ENCODE data around the gene AXIN2.

The AXIN2 gene

DNA sequence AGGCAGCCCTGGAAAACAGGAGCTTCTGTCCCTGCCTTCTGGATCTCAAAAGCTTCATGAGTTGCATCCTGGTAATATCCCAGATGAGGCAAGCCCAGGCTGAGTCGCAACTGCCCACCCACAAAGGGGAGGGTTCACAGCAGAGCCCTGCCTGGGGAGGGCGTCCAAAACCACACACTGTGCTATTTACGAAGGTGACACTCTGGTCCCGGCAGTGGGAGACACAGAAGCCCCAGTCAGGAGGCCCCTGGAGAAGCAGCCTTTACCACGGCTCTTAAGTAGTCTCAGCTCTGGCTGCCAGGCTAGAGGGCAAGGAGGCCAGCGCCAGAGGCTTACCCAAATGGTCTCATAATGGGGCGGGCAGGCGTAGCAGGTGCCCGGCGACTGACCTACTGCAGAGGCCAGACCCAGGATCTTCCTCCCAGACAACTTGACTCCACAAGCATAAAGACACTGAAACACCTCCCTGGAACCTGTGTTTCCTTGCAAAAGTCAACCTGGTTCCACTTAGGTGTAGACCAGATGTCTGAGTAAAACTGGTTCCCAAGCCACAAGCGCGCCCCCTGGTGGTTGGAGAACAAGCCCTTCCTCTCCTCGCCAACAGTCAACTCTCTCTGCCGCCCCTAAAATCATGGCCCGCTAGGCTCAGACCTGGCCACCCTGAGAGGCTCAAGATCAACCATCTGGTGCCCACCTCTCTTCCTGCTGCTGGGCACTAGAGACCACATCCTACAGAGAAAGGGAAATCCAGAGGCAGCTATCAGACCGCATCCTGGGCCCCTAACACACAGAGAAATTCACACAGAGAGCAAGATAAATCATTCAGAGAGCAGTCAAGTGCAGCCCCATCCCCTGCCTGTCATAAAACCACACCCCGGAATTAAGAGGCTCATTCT lies 5.2 kb downstream of the AXIN2 start:
- FAIRE-seq: peak; percentile 57
- DNase-seq (ENCODE audit: extremely low spot score, insufficient read length, low read depth): peak; percentile 43

DNA sequence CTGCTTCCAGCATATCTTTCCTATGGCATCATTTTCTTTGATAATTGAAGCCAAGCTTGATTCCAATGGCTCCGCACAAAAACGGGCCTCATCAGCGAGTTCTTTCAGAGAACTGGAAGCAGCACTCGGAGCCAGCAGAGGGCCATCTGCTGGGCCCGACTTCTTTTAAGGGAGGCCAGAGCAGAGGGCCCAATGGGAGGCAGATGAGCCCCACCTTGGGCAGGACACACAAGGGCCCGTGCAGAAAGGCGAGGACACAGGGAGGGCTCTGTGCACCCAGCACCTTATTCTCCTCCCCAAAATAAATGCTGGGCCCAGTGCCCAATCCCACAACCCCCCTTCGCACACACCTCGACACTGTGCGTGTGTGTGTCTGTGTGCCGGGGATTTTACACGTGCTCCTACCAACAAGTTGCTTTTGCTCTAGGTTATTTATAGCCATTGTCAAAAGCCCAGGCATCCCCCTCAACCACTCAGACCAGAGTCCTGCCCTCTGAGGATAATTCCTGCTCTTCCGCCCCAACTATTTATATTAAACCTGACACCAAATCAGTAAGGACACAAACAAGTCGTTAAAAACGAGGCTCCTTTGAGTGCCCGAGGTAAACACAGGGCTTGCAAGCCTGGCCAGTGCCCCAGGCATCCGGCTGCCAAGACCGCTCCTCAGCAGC lies 6.8 kb downstream of the AXIN2 start:
- DNase-seq (ENCODE audit: extremely low spot score, insufficient read length, low read depth) (no peak), FAIRE-seq (no peak)

DNA sequence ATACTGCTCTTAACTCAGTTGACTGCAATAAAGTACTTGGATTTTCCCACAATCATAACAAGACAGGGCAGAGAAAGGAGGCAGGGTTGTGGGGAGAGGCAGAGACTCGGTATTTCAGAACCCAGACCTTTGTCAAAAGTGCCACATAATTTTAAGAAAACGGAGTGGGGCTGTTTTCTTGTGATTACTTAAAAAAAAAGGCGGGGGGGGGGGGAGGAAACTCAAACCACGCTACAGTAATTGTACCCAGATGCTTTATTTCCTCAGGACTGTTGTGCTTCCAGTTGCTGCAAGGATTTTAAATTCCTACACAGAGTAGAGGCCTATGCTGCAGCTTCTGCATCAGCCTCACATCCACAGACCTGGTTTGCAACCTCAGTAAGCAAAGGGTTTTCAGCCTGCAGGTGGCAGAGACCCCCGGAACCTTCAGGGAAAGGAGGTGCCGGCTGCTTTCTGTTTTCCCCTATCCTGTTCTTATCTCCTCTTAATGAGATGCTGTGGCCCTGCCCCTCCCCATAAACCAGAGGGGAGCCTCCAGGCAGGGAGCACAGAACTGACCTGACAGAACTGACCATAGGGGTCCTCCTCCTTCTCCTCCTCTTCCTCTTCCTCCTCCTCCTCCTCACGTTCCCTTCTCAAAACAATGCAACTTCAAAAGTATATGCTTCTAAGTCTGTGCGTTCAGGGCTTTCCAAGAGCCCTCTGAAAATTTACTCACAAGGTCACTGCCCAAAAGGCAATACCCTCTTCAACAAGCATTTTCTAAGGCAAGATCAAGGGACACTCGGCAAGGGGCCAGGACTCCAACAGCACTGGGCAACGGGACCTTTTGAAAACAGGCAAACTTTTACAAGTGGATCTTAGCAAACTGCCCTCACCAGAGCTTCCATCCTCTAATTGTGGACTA lies 7.5 kb downstream of the AXIN2 start:
- DNase-seq (ENCODE audit: extremely low spot score, insufficient read length, low read depth) (no peak), FAIRE-seq (no peak)

GRCh38 chr17:65553009-65553645 lies 8.3 kb downstream of the AXIN2 start:
- DNase-seq (ENCODE audit: extremely low spot score, insufficient read length, low read depth) (no peak), FAIRE-seq (no peak)

DNA sequence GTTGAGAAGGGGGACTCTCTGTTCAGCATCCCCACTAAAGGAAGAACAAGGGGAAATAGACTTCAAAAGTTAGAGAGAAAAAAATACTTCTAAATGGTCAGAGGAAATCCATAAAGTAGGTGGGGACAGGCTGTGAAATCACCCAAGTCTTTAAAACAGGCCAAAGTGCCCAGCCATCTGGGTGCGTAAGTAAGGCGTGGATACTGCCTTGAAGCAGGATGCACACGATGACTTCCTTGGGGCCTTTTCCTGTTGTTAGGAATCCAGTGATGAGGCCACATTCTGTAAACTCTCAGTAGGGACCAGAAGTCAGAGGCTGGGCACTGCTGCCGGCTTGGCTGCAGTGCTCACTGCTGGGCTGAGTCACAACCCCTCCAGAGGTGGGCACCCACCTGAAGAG lies 9.2 kb downstream of the AXIN2 start:
- FAIRE-seq: no peak

GRCh38 chr17:65551267-65552040 lies 10.0 kb downstream of the AXIN2 start:
- FAIRE-seq (no peak), DNase-seq (ENCODE audit: extremely low spot score, insufficient read length, low read depth) (no peak)

More for the DNA sequence above, 9.2 kb downstream of the AXIN2 start:
- DNase-seq (ENCODE audit: extremely low spot score, insufficient read length, low read depth): no peak

- DNase-seq (ENCODE audit: extremely low spot score, insufficient read length, low read depth): no peak
- FAIRE-seq: no peak
Measured at GRCh38 chr17:65550758-65551157, 10.7 kb downstream of the AXIN2 start.

DNA sequence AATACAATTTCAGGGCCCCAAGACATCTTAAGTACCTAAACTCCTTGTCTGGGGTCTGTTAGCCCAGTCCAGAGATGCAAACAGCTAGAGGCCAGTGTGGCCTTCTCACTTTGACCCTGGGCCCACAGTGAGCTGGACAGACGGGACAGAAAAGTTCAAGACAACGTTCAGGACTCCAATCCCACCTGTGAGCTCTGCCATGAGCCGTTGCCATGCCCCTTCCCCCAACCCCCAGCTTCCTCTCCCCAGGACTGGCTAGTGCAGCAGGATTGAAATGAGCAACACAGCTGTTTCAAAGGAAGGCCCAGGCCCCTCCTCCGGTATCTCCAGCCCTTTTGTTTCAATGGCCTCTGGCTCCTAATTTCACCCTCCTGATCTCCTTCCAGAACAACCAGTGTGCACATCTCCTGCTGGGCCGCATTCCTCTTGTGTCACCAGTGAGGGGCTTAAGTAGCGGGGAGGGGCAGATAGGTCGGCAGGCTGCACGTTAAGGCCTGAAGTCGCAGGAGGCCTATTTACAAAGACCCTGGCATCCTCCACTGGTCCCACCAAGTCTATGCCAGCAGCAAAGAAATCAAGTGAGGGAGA lies 11.3 kb downstream of the AXIN2 start:
- DNase-seq (ENCODE audit: extremely low spot score, insufficient read length, low read depth): no peak
- FAIRE-seq: no peak

DNA sequence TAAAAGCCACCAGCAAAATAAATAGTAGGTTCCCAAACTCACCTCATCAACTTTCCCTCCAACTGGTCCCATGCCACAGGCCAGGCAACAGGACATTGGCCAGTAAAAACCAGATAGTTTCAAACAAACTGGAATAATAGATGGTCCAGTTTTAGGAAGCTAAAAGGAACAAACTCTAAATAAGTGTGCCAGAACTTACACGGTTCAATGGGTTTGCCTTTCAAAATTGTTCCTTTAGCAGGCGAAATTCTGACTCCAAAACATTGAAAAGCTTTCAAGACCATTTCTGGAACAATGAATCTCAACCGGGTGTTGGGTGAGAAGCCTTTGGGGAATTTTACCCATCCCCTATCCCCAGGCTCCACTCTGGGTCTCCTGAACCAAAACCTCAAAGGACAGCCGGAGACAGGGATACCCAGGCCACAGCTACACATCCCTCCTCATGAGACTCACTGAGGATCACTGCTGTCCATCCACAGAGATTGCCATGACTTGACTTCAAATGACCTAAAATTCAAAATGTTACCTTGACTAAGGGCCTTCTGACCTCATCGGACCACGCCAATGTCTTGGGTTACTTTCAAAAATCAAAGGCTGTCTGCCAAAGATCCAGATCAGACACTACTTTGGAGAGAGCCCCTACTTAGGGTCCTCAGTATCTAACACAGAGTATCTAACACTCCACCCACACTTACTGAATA lies 13.0 kb downstream of the AXIN2 start:
- no peak for FAIRE-seq
- no peak for DNase-seq (ENCODE audit: extremely low spot score, insufficient read length, low read depth)

- DNase-seq (ENCODE audit: extremely low spot score, insufficient read length, low read depth) (no peak), FAIRE-seq (no peak)
Measured at GRCh38 chr17:65547253-65547670, 14.2 kb downstream of the AXIN2 start.

- DNase-seq (ENCODE audit: extremely low spot score, insufficient read length, low read depth): no peak
- FAIRE-seq: no peak
Measured at GRCh38 chr17:65546579-65546978, 14.9 kb downstream of the AXIN2 start.

GRCh38 chr17:65545705-65546523 lies 15.5 kb downstream of the AXIN2 start:
- FAIRE-seq: no peak
- DNase-seq (ENCODE audit: extremely low spot score, insufficient read length, low read depth): no peak

DNA sequence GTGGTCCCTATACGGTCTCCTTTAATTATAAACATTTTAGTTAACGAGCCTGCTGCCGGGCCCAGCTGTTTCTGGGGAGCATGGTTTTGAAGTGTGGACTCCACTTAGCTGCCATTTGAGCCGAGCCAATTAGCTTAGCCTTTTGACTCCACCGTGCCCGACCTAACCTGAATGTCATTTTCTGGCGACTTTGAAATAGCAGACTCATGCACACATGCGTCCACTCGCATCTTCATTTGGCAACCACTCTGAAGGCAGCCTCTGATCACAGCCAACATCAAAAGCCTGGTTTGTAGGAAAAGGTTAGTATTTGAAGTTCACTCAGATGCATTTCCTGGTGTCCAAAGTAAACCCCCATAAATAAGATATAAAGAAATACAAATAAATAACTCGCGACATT lies 16.8 kb downstream of the AXIN2 start:
- DNase-seq (ENCODE audit: extremely low spot score, insufficient read length, low read depth) (no peak), FAIRE-seq (no peak)

DNA sequence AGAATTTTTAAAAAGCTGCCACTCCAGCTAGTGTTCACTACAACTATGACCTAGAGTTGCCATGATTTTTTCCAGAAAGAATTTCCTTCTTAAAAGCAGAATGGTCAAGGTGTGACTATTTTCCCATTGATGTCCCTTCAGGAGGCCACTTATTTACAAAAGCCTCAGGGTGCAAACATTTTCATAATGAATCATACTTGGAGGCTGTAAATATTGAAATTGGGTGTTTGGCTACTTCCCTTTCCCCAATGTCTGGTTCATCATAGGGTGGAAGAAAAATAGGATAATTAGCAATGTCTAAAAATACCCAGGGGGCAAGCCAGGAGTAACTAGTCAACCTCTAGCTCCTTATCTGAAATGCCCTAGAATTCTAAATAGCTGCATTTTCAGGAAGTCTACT lies 18.8 kb downstream of the AXIN2 start:
- DNase-seq (ENCODE audit: extremely low spot score, insufficient read length, low read depth) (no peak), FAIRE-seq (no peak)

- no peak for FAIRE-seq
- DNase-seq (ENCODE audit: extremely low spot score, insufficient read length, low read depth): no peak
Measured at GRCh38 chr17:65542067-65542466, 19.4 kb downstream of the AXIN2 start.

DNA sequence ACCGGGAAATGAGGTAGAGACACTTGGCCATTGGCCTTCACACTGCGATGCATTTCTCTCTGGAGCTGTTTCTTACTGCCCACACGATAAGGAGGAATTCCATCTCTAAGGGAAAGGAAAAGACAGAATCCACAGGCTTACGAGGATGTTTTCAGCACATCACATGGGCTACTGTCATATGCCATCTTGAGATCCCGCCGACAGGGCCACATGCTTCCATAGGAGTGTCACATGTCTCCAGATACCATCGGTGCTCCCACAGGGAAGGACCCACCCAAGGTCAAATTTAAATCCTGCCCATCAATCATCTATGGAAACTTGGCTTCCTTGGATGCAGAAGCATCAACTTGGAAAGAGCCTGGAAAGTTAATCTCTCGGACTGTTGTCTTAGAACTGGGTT lies 20.0 kb downstream of the AXIN2 start:
- FAIRE-seq: no peak

DNA sequence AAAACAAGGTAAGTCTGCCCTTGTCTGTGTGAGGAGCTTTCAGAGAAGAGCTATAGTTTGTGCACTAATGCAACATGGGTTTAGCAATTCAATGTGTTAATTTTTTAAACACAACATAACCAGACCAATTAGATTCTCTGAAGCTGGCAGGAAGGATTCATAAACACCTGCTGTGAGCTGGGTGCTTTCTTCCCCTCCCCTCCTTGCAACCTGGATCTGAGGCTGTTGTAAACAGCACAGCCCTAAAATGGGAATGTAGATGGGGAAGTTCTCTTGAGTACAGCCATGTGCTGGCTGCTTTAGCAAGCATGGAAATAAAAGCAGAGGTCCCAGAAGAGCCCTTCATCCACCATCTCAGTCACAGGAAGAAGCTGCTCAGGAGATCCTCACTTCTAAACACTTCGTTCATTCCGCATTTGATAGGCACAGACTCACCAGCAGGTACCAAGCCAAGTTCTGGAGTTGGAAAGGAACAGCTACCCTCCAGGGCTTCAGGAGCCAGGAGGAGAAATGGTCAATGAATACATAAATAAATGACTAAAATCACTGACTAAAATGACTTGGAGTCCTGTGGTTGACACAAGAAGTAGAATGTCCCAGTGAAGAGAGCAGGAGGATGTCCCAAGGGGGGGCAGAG lies 21.7 kb downstream of the AXIN2 start:
- no peak for DNase-seq (ENCODE audit: extremely low spot score, insufficient read length, low read depth)
- FAIRE-seq: no peak

More for the DNA sequence above, 20.0 kb downstream of the AXIN2 start:
- no peak for DNase-seq (ENCODE audit: extremely low spot score, insufficient read length, low read depth)

All from GM18507 (cell line).